SK-N-SH (cell line): ENCODE data around the gene FAM20A.

Experiments
- FOXJ3 ChIP-seq: sonication (generic); formaldehyde crosslinking; IDR thresholded peaks from 2 replicates; pipeline ENCODE4 v1.5.1; 2020; ENCODE audit warnings: mild to moderate bottlenecking, missing genetic modification reagents
- FOXM1 ChIP-seq: IDR thresholded peaks from 2 replicates; pipeline ENCODE4 v1.4.0; 2012; ENCODE audit warnings: low read depth, mild to moderate bottlenecking
- JUND ChIP-seq: IDR thresholded peaks from 2 replicates; pipeline ENCODE4 v1.4.0; 2012
- RFX5 ChIP-seq: IDR thresholded peaks from 2 replicates; pipeline ENCODE4 v1.6.1; 2012; ENCODE audit warnings: mild to moderate bottlenecking, improper control_type of control experiment, low read length

DNA sequence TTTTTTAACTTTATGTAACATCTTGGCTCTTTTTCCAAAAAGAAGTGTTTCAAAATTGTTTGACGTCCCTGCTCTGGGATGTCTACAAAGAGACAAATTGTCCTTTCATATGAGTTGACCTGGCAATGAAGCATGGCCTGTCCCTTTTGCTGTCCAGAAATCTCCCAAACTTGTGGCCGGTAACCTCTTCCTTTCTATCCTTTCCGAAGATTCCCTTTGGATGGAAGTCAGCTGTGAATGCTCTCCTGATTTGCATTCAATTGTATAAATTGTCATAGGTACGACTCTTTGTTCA lies 40.9 kb upstream of the FAM20A start:
- TF ChIP-seq FOXJ3 (CRISPR knock-in tag) (no peak), RFX5 (no peak), FOXM1 (no peak), JUND (no peak)
